Measurements from ENCODE around the gene NCF4.

The NCF4 gene

DNA sequence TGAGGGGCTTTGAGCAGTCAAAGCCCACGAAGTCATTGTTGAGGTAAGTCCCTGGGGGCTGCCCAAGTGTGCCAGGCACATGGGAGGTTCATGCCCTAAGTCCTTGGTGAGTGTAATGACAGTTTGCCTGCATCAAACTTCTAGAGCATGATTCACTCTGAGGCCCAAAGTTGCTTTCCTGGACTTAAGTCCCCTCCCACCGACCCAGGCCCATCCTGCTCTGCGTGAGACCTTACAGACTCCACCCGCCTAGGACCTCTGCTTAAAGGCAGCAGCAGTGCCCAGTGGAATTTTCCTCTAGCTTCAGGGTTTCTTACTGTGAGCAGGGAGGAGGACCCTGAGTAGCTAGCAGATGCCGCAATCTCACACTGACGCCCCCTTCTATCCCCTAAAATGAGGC, 38.2 kb upstream of the NCF4 start:
- Histone ChIP-seq H3K9me3 (ENCODE audit: control insufficient read depth, low read length) (no peaks in the 10 kb centered on the region), H3K27ac (ENCODE audit: insufficient read depth, low read length, poor library complexity, severe bottlenecking) (no peak overlapping the region), H3K4me1 (ENCODE audit: control insufficient read depth, insufficient read depth, low read length, poor library complexity, severe bottlenecking) (no peaks in the 10 kb centered on the region), H3K4me3 (ENCODE audit: insufficient read depth, low read depth, low read length, poor library complexity, severe bottlenecking) (no peak overlapping the region), H3K36me3 (ENCODE audit: control insufficient read depth, insufficient read depth, low read length) (no peaks in the 10 kb centered on the region), H3K27me3 (replicated peaks; ENCODE audit: control insufficient read depth, insufficient read depth, low read length, poor library complexity, severe bottlenecking) (peaks cover 10% of the 10 kb centered on the region)
- DNase-seq, result no peak

GRCh38 chr22:36823186-36823839, 37.5 kb upstream of the NCF4 start:
- Histone ChIP-seq H3K4me3 (ENCODE audit: insufficient read depth, low read depth, low read length, poor library complexity, severe bottlenecking) (no peak overlapping the region), H3K27me3 (replicated peaks; ENCODE audit: control insufficient read depth, insufficient read depth, low read length, poor library complexity, severe bottlenecking) (peaks cover 7% of the 10 kb centered on the region), H3K27ac (ENCODE audit: insufficient read depth, low read length, poor library complexity, severe bottlenecking) (no peak overlapping the region), H3K36me3 (ENCODE audit: control insufficient read depth, insufficient read depth, low read length) (no peaks in the 10 kb centered on the region), H3K9me3 (ENCODE audit: control insufficient read depth, low read length) (no peaks in the 10 kb centered on the region), H3K4me1 (ENCODE audit: control insufficient read depth, insufficient read depth, low read length, poor library complexity, severe bottlenecking) (no peaks in the 10 kb centered on the region)
- DNase-seq, result no peak

- H3K9me3 ChIP-seq (ENCODE audit: control insufficient read depth, low read length), result no peaks in the 10 kb centered on the region
Measured at GRCh38 chr22:36824655-36825054, 36.2 kb upstream of the NCF4 start.

DNA sequence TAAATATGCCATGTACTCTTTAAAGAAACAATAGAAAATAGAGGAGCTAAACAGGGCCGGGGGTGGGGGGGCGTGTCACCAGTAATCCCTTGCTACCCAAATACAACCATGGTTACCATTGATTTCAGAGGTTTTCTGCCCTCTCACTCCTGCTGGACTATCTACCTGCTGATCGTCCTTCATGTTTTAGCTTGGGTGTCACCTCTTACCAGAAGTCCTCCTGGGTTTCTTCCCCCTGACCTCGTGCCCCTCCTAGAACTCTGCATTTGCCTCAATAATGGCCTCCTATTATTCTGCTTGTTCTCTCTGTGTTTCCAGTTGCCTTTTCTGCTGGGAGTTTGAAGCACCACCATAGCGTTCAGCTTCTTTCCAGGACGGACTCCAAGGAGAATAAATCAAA, 34.5 kb upstream of the NCF4 start:
- no peak overlapping the region for H3K27ac ChIP-seq (ENCODE audit: insufficient read depth, low read length, poor library complexity, severe bottlenecking)
- no peaks in the 10 kb centered on the region for H3K27me3 ChIP-seq (replicated peaks; ENCODE audit: control insufficient read depth, insufficient read depth, low read length, poor library complexity, severe bottlenecking)
- H3K4me1 ChIP-seq (ENCODE audit: control insufficient read depth, insufficient read depth, low read length, poor library complexity, severe bottlenecking), result no peaks in the 10 kb centered on the region
- no peaks in the 10 kb centered on the region for H3K36me3 ChIP-seq (ENCODE audit: control insufficient read depth, insufficient read depth, low read length)
- H3K4me3 ChIP-seq (ENCODE audit: insufficient read depth, low read depth, low read length, poor library complexity, severe bottlenecking), result no peak overlapping the region
- no peak for DNase-seq
- H3K9me3 ChIP-seq (ENCODE audit: control insufficient read depth, low read length), result no peaks in the 10 kb centered on the region

More at GRCh38 chr22:36824655-36825054, 36.2 kb upstream of the NCF4 start:
- Histone ChIP-seq H3K27ac (ENCODE audit: insufficient read depth, low read length, poor library complexity, severe bottlenecking) (no peak overlapping the region), H3K36me3 (ENCODE audit: control insufficient read depth, insufficient read depth, low read length) (no peaks in the 10 kb centered on the region), H3K27me3 (replicated peaks; ENCODE audit: control insufficient read depth, insufficient read depth, low read length, poor library complexity, severe bottlenecking) (no peaks in the 10 kb centered on the region), H3K4me1 (ENCODE audit: control insufficient read depth, insufficient read depth, low read length, poor library complexity, severe bottlenecking) (no peaks in the 10 kb centered on the region), H3K4me3 (ENCODE audit: insufficient read depth, low read depth, low read length, poor library complexity, severe bottlenecking) (no peak overlapping the region)
- no peak for DNase-seq

DNA sequence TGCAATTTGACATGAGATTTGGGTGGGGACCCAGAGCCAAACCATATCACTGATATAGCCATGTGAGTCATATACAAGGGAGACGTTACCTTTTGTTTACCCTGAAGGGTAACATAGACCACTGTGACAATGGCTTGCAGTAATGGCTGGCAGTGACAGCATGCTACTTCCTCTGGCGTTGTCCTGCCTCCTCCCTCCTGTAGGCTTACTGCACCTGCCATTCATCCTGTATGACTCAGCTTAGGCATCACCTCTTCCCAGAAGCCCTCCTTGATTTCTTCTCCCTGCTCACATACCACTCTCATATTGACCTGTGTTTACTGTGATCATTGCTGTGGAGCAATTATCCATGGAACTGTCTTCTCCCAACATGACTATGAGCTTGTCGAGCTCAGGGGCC, 32.0 kb upstream of the NCF4 start:
- Histone ChIP-seq H3K4me3 (ENCODE audit: insufficient read depth, low read depth, low read length, poor library complexity, severe bottlenecking) (no peak overlapping the region), H3K9me3 (ENCODE audit: control insufficient read depth, low read length) (no peaks in the 10 kb centered on the region), H3K4me1 (ENCODE audit: control insufficient read depth, insufficient read depth, low read length, poor library complexity, severe bottlenecking) (no peaks in the 10 kb centered on the region), H3K27me3 (replicated peaks; ENCODE audit: control insufficient read depth, insufficient read depth, low read length, poor library complexity, severe bottlenecking) (no peaks in the 10 kb centered on the region), H3K36me3 (ENCODE audit: control insufficient read depth, insufficient read depth, low read length) (no peaks in the 10 kb centered on the region), H3K27ac (ENCODE audit: insufficient read depth, low read length, poor library complexity, severe bottlenecking) (no peak overlapping the region)
- DNase-seq, result no peak

GRCh38 chr22:36829370-36830002, 31.3 kb upstream of the NCF4 start:
- H3K9me3 ChIP-seq (ENCODE audit: control insufficient read depth, low read length), result no peaks in the 10 kb centered on the region
- no peak overlapping the region for H3K4me3 ChIP-seq (ENCODE audit: insufficient read depth, low read depth, low read length, poor library complexity, severe bottlenecking)
- H3K36me3 ChIP-seq (ENCODE audit: control insufficient read depth, insufficient read depth, low read length), result no peaks in the 10 kb centered on the region
- H3K4me1 ChIP-seq (ENCODE audit: control insufficient read depth, insufficient read depth, low read length, poor library complexity, severe bottlenecking), result no peaks in the 10 kb centered on the region
- no peaks in the 10 kb centered on the region for H3K27me3 ChIP-seq (replicated peaks; ENCODE audit: control insufficient read depth, insufficient read depth, low read length, poor library complexity, severe bottlenecking)
- DNase-seq, result no peak
- H3K27ac ChIP-seq (ENCODE audit: insufficient read depth, low read length, poor library complexity, severe bottlenecking), result no peak overlapping the region

DNA sequence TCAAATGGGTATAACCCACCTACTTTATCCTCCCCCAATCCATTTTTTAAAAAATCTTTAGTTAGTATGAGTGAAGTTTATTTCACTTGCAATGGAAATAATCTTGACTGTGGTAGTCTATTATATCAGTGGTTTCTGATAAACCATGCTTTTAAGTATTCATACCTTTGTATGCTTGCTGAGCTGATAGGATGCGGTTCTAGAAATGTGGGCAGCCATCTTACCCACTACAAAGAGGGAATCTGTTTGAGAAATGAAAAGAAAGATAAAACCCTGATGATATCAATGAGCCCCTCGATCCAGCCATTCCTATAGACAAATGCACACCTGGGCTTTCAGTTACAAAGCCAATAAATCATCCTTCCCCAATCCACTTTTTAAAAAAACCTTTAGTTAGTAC, 30.2 kb upstream of the NCF4 start:
- Histone ChIP-seq H3K36me3 (ENCODE audit: control insufficient read depth, insufficient read depth, low read length) (no peaks in the 10 kb centered on the region), H3K27me3 (replicated peaks; ENCODE audit: control insufficient read depth, insufficient read depth, low read length, poor library complexity, severe bottlenecking) (no peaks in the 10 kb centered on the region), H3K4me1 (ENCODE audit: control insufficient read depth, insufficient read depth, low read length, poor library complexity, severe bottlenecking) (no peaks in the 10 kb centered on the region), H3K4me3 (ENCODE audit: insufficient read depth, low read depth, low read length, poor library complexity, severe bottlenecking) (no peak overlapping the region), H3K27ac (ENCODE audit: insufficient read depth, low read length, poor library complexity, severe bottlenecking) (no peak overlapping the region), H3K9me3 (ENCODE audit: control insufficient read depth, low read length) (no peaks in the 10 kb centered on the region)
- no peak for DNase-seq

- H3K4me1 ChIP-seq (ENCODE audit: control insufficient read depth, insufficient read depth, low read length, poor library complexity, severe bottlenecking), result no peaks in the 10 kb centered on the region
- H3K9me3 ChIP-seq (ENCODE audit: control insufficient read depth, low read length), result no peaks in the 10 kb centered on the region
- H3K27me3 ChIP-seq (replicated peaks; ENCODE audit: control insufficient read depth, insufficient read depth, low read length, poor library complexity, severe bottlenecking), result no peaks in the 10 kb centered on the region
- no peak overlapping the region for H3K27ac ChIP-seq (ENCODE audit: insufficient read depth, low read length, poor library complexity, severe bottlenecking)
- H3K4me3 ChIP-seq (ENCODE audit: insufficient read depth, low read depth, low read length, poor library complexity, severe bottlenecking), result no peak overlapping the region
- DNase-seq, result no peak
- H3K36me3 ChIP-seq (ENCODE audit: control insufficient read depth, insufficient read depth, low read length), result no peaks in the 10 kb centered on the region
Measured at GRCh38 chr22:36831206-36831605, 29.6 kb upstream of the NCF4 start.

- Histone ChIP-seq H3K36me3 (ENCODE audit: control insufficient read depth, insufficient read depth, low read length) (no peaks in the 10 kb centered on the region), H3K27me3 (replicated peaks; ENCODE audit: control insufficient read depth, insufficient read depth, low read length, poor library complexity, severe bottlenecking) (no peaks in the 10 kb centered on the region), H3K9me3 (ENCODE audit: control insufficient read depth, low read length) (no peaks in the 10 kb centered on the region), H3K4me1 (ENCODE audit: control insufficient read depth, insufficient read depth, low read length, poor library complexity, severe bottlenecking) (no peaks in the 10 kb centered on the region), H3K27ac (ENCODE audit: insufficient read depth, low read length, poor library complexity, severe bottlenecking) (no peak overlapping the region), H3K4me3 (ENCODE audit: insufficient read depth, low read depth, low read length, poor library complexity, severe bottlenecking) (no peak overlapping the region)
- DNase-seq, result no peak
Measured at GRCh38 chr22:36831717-36832116, 29.1 kb upstream of the NCF4 start.

DNA sequence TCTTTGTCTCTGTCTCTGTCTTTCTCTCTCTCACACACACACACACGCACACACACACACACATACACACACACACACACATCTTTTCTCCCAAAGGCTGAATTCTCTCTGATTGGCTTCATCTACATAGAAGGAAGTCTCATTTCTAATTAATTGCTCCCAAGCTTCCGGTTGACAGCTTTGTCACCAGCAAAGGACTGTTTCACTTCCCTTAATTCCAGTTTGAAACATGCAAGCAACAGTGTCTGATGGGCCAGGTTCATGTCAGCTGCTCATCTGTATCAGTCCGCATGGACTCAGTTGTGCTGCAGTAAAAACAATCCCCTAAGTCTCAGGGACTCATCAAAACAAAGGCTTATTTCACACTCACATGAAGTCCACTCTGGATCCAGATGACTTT, 27.7 kb upstream of the NCF4 start:
- no peaks in the 10 kb centered on the region for H3K36me3 ChIP-seq (ENCODE audit: control insufficient read depth, insufficient read depth, low read length)
- H3K27ac ChIP-seq (ENCODE audit: insufficient read depth, low read length, poor library complexity, severe bottlenecking), result no peak overlapping the region
- no peak overlapping the region for H3K4me3 ChIP-seq (ENCODE audit: insufficient read depth, low read depth, low read length, poor library complexity, severe bottlenecking)
- H3K27me3 ChIP-seq (replicated peaks; ENCODE audit: control insufficient read depth, insufficient read depth, low read length, poor library complexity, severe bottlenecking), result no peaks in the 10 kb centered on the region
- no peaks in the 10 kb centered on the region for H3K4me1 ChIP-seq (ENCODE audit: control insufficient read depth, insufficient read depth, low read length, poor library complexity, severe bottlenecking)
- DNase-seq, result no peak
- no peaks in the 10 kb centered on the region for H3K9me3 ChIP-seq (ENCODE audit: control insufficient read depth, low read length)
